ENCODE results near the gene TAGAP.
A peak's percentile ranks its signal among the peaks of the same experiment; 100 is the strongest.

The TAGAP gene

DNA sequence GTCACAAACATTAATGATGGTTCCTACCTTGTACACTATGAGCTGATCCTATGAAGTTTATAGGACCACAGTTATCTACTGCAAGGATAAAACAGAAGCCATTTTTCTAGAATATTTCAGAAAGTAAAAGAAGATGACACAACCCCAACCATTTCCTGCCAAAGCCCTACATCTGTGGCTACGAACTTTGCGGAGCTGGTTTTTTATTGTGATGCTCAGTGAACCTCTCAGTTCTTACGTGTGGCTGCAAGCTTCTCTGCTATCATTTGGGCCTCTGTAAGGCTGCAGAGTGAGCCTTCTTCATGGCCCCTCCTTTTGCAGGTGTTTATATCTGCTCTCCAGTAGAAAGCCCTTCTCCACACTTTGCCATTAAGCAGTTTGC lies 17.8 kb upstream of the TAGAP start:
- H3K4me3 ChIP-seq (ENCODE audit: low read length in 2 of 2): peak overlapping the region in 1 of 2 donors; percentile 5
- no peaks in the 10 kb centered on the region for H3K36me3 ChIP-seq (ENCODE audit: control insufficient read depth in 2 of 2, insufficient read depth in 2 of 2, low read length in 2 of 2)
- peak overlapping the region; percentile 23 to 77 for H3K27ac ChIP-seq (ENCODE audit: low read depth in 2 of 2, low read length in 2 of 2)
- no peaks in the 10 kb centered on the region for H3K9me3 ChIP-seq (ENCODE audit: control insufficient read depth in 2 of 2, low read length in 2 of 2)
- H3K9ac ChIP-seq (ENCODE audit: low read depth in 1 of 2, low read length in 2 of 2): peak overlapping the region in 1 of 2 donors; percentile 19
- peaks cover 0 to 3% of the 10 kb centered on the region in 2 donors for H3K27me3 ChIP-seq (ENCODE audit: control insufficient read depth in 2 of 2, insufficient read depth in 2 of 2, low read length in 2 of 2)
- H3K4me1 ChIP-seq (ENCODE audit: control insufficient read depth in 2 of 2, insufficient read depth in 2 of 2, low read length in 2 of 2): peaks cover 0 to 8% of the 10 kb centered on the region in 2 donors

- Histone ChIP-seq H3K4me1 (ENCODE audit: control insufficient read depth in 2 of 2, insufficient read depth in 2 of 2, low read length in 2 of 2) (peaks cover 0 to 8% of the 10 kb centered on the region in 2 donors), H3K9ac (ENCODE audit: low read depth in 1 of 2, low read length in 2 of 2) (no peak overlapping the region), H3K4me3 (ENCODE audit: low read length in 2 of 2) (no peak overlapping the region), H3K36me3 (ENCODE audit: control insufficient read depth in 2 of 2, insufficient read depth in 2 of 2, low read length in 2 of 2) (no peaks in the 10 kb centered on the region), H3K27ac (ENCODE audit: low read depth in 2 of 2, low read length in 2 of 2) (peak overlapping the region; percentile 67 to 77), H3K27me3 (ENCODE audit: control insufficient read depth in 2 of 2, insufficient read depth in 2 of 2, low read length in 2 of 2) (peaks cover 0 to 3% of the 10 kb centered on the region in 2 donors), H3K9me3 (ENCODE audit: control insufficient read depth in 2 of 2, low read length in 2 of 2) (no peaks in the 10 kb centered on the region)
Observed at GRCh38 chr6:159061805-159062563, 17.2 kb upstream of the TAGAP start.

GRCh38 chr6:159061146-159061545 lies 16.4 kb upstream of the TAGAP start:
- Histone ChIP-seq H3K9ac (ENCODE audit: low read depth in 1 of 2, low read length in 2 of 2) (no peak overlapping the region), H3K36me3 (ENCODE audit: control insufficient read depth in 2 of 2, insufficient read depth in 2 of 2, low read length in 2 of 2) (no peaks in the 10 kb centered on the region), H3K27ac (ENCODE audit: low read depth in 2 of 2, low read length in 2 of 2) (peak overlapping the region in 1 of 2 donors; percentile 77), H3K27me3 (ENCODE audit: control insufficient read depth in 2 of 2, insufficient read depth in 2 of 2, low read length in 2 of 2) (peaks cover 0 to 3% of the 10 kb centered on the region in 2 donors), H3K4me3 (ENCODE audit: low read length in 2 of 2) (no peak overlapping the region), H3K4me1 (ENCODE audit: control insufficient read depth in 2 of 2, insufficient read depth in 2 of 2, low read length in 2 of 2) (peaks cover 0 to 8% of the 10 kb centered on the region in 2 donors), H3K9me3 (ENCODE audit: control insufficient read depth in 2 of 2, low read length in 2 of 2) (no peaks in the 10 kb centered on the region)

DNA sequence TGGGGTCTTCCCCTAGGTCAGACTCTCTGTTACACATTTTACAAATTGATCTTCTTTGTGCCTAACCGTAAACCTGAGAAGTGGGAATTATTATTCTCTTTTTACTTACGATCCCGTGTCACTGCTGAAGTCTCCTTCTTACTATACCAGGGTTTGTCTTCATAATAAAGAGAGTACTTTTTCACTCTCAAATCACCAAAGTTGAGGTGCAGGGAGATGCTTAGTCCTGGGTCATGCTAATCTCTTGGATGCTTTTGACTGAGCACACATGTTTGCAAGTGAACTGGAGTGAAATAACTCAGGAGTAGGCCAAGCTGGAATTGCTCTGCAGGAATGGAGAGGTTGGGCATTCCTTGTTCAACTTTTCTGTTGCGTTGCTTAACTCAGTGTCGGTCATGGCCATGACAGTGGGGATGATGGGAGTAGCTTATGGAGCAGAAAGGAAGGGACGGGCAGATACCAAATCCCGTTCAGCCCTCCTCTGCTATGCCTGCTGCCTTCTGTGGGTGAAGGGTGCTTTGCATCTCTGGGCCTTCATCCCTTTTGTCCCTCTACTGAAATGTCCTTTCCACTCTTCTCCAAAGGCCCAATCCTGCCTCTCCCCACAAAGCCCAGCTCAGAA lies 15.2 kb upstream of the TAGAP start:
- Histone ChIP-seq H3K4me1 (ENCODE audit: control insufficient read depth in 2 of 2, insufficient read depth in 2 of 2, low read length in 2 of 2) (peaks cover 0 to 10% of the 10 kb centered on the region in 2 donors), H3K27ac (ENCODE audit: low read depth in 2 of 2, low read length in 2 of 2) (no peak overlapping the region), H3K27me3 (ENCODE audit: control insufficient read depth in 2 of 2, insufficient read depth in 2 of 2, low read length in 2 of 2) (peaks cover 2 to 3% of the 10 kb centered on the region in 2 donors), H3K4me3 (ENCODE audit: low read length in 2 of 2) (no peak overlapping the region), H3K36me3 (ENCODE audit: control insufficient read depth in 2 of 2, insufficient read depth in 2 of 2, low read length in 2 of 2) (no peaks in the 10 kb centered on the region), H3K9ac (ENCODE audit: low read depth in 1 of 2, low read length in 2 of 2) (no peak overlapping the region), H3K9me3 (ENCODE audit: control insufficient read depth in 2 of 2, low read length in 2 of 2) (no peaks in the 10 kb centered on the region)

DNA sequence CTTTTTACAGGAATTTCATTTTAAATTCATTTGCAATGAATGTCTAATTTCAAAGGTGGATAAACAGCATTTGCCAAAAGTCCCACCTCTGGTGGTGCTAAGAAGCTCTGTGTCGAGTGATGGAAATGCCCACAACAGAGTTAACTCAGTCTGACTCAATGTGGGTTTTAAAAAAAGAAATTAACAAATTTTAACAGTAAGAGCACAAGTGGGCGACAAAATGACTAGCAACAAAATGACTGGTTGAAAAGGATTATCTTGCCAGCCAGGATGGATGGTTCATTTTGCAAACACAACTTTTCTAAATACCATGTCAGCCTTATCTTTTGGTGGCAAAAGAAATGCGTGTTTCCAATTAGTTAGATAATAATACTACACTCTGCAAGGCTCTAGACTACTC lies 14.3 kb upstream of the TAGAP start:
- peaks cover 2 to 3% of the 10 kb centered on the region in 2 donors for H3K27me3 ChIP-seq (ENCODE audit: control insufficient read depth in 2 of 2, insufficient read depth in 2 of 2, low read length in 2 of 2)
- H3K4me1 ChIP-seq (ENCODE audit: control insufficient read depth in 2 of 2, insufficient read depth in 2 of 2, low read length in 2 of 2): peaks cover 0 to 10% of the 10 kb centered on the region in 2 donors
- H3K4me3 ChIP-seq (ENCODE audit: low read length in 2 of 2): no peak overlapping the region
- H3K27ac ChIP-seq (ENCODE audit: low read depth in 2 of 2, low read length in 2 of 2): no peak overlapping the region
- no peak overlapping the region for H3K9ac ChIP-seq (ENCODE audit: low read depth in 1 of 2, low read length in 2 of 2)
- no peaks in the 10 kb centered on the region for H3K36me3 ChIP-seq (ENCODE audit: control insufficient read depth in 2 of 2, insufficient read depth in 2 of 2, low read length in 2 of 2)
- no peaks in the 10 kb centered on the region for H3K9me3 ChIP-seq (ENCODE audit: control insufficient read depth in 2 of 2, low read length in 2 of 2)

- no peak overlapping the region for H3K4me3 ChIP-seq (ENCODE audit: low read length in 2 of 2)
- peaks cover 0 to 2% of the 10 kb centered on the region in 2 donors for H3K27me3 ChIP-seq (ENCODE audit: control insufficient read depth in 2 of 2, insufficient read depth in 2 of 2, low read length in 2 of 2)
- H3K9ac ChIP-seq (ENCODE audit: low read depth in 1 of 2, low read length in 2 of 2): no peak overlapping the region
- H3K36me3 ChIP-seq (ENCODE audit: control insufficient read depth in 2 of 2, insufficient read depth in 2 of 2, low read length in 2 of 2): no peaks in the 10 kb centered on the region
- H3K4me1 ChIP-seq (ENCODE audit: control insufficient read depth in 2 of 2, insufficient read depth in 2 of 2, low read length in 2 of 2): peaks cover 0 to 4% of the 10 kb centered on the region in 2 donors
- no peak overlapping the region for H3K27ac ChIP-seq (ENCODE audit: low read depth in 2 of 2, low read length in 2 of 2)
- no peaks in the 10 kb centered on the region for H3K9me3 ChIP-seq (ENCODE audit: control insufficient read depth in 2 of 2, low read length in 2 of 2)
Observed at GRCh38 chr6:159056899-159057298, 12.1 kb upstream of the TAGAP start.

DNA sequence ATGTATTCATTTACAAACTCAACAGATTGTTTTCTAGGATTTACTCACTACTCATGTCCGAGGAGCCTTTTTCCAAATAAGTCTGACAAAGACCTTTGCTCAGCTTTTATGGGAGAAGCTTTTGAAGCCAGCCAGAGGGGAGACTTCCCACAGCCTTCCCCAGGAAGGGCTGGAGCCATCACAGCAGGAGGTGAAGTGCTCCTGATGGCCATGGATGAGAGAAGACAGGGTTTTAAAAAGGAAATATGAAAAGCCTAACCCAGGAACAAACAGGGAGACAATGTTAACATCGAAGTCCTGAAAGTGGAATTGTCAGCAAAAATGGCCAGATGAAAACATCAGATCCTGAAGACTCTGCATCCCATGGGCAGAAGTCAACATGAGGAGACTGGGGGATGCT lies 11.6 kb upstream of the TAGAP start:
- no peaks in the 10 kb centered on the region for H3K36me3 ChIP-seq (ENCODE audit: control insufficient read depth in 2 of 2, insufficient read depth in 2 of 2, low read length in 2 of 2)
- H3K9me3 ChIP-seq (ENCODE audit: control insufficient read depth in 2 of 2, low read length in 2 of 2): no peaks in the 10 kb centered on the region
- H3K9ac ChIP-seq (ENCODE audit: low read depth in 1 of 2, low read length in 2 of 2): no peak overlapping the region
- H3K27me3 ChIP-seq (ENCODE audit: control insufficient read depth in 2 of 2, insufficient read depth in 2 of 2, low read length in 2 of 2): peaks cover 0 to 3% of the 10 kb centered on the region in 2 donors
- H3K27ac ChIP-seq (ENCODE audit: low read depth in 2 of 2, low read length in 2 of 2): no peak overlapping the region
- H3K4me3 ChIP-seq (ENCODE audit: low read length in 2 of 2): no peak overlapping the region
- peaks cover 0 to 4% of the 10 kb centered on the region in 2 donors for H3K4me1 ChIP-seq (ENCODE audit: control insufficient read depth in 2 of 2, insufficient read depth in 2 of 2, low read length in 2 of 2)

- Histone ChIP-seq H3K4me1 (ENCODE audit: control insufficient read depth in 2 of 2, insufficient read depth in 2 of 2, low read length in 2 of 2) (peaks cover 0 to 4% of the 10 kb centered on the region in 2 donors), H3K9me3 (ENCODE audit: control insufficient read depth in 2 of 2, low read length in 2 of 2) (no peaks in the 10 kb centered on the region), H3K9ac (ENCODE audit: low read depth in 1 of 2, low read length in 2 of 2) (no peak overlapping the region), H3K27ac (ENCODE audit: low read depth in 2 of 2, low read length in 2 of 2) (peak overlapping the region in 1 of 2 donors; percentile 39), H3K36me3 (ENCODE audit: control insufficient read depth in 2 of 2, insufficient read depth in 2 of 2, low read length in 2 of 2) (no peaks in the 10 kb centered on the region), H3K4me3 (ENCODE audit: low read length in 2 of 2) (no peak overlapping the region), H3K27me3 (ENCODE audit: control insufficient read depth in 2 of 2, insufficient read depth in 2 of 2, low read length in 2 of 2) (peaks cover 0 to 3% of the 10 kb centered on the region in 2 donors)
Observed at GRCh38 chr6:159056003-159056402, 11.2 kb upstream of the TAGAP start.

- Histone ChIP-seq H3K27ac (ENCODE audit: low read depth in 2 of 2, low read length in 2 of 2) (no peak overlapping the region), H3K27me3 (ENCODE audit: control insufficient read depth in 2 of 2, insufficient read depth in 2 of 2, low read length in 2 of 2) (peaks cover 0 to 3% of the 10 kb centered on the region in 2 donors), H3K36me3 (ENCODE audit: control insufficient read depth in 2 of 2, insufficient read depth in 2 of 2, low read length in 2 of 2) (no peaks in the 10 kb centered on the region), H3K4me3 (ENCODE audit: low read length in 2 of 2) (no peak overlapping the region), H3K9me3 (ENCODE audit: control insufficient read depth in 2 of 2, low read length in 2 of 2) (no peaks in the 10 kb centered on the region), H3K4me1 (ENCODE audit: control insufficient read depth in 2 of 2, insufficient read depth in 2 of 2, low read length in 2 of 2) (peaks cover 0 to 4% of the 10 kb centered on the region in 2 donors), H3K9ac (ENCODE audit: low read depth in 1 of 2, low read length in 2 of 2) (no peak overlapping the region)
Observed at GRCh38 chr6:159053781-159054398, 9.1 kb upstream of the TAGAP start.

DNA sequence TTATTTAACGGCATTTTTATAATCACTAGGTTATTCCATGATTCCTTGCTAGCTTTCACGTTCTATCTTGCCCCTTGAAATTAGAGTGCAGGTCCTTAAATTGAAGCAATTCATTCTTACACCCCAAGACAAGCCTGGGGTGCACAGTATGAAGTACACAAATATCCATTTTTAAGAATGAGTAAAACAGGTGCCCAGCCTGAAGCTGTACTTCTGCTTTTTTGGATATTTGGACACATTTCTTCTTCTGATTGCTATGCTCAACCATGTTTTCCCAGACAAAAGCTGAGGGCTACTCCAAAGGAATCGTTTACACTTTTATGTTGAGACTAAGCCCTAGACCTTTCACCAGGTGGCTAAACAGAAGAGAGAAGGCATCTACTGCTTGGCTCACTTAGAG lies 7.9 kb upstream of the TAGAP start:
- Histone ChIP-seq H3K36me3 (ENCODE audit: control insufficient read depth in 2 of 2, insufficient read depth in 2 of 2, low read length in 2 of 2) (no peaks in the 10 kb centered on the region), H3K9ac (ENCODE audit: low read depth in 1 of 2, low read length in 2 of 2) (no peak overlapping the region), H3K9me3 (ENCODE audit: control insufficient read depth in 2 of 2, low read length in 2 of 2) (no peaks in the 10 kb centered on the region), H3K27me3 (ENCODE audit: control insufficient read depth in 2 of 2, insufficient read depth in 2 of 2, low read length in 2 of 2) (peaks cover 0 to 3% of the 10 kb centered on the region in 2 donors), H3K27ac (ENCODE audit: low read depth in 2 of 2, low read length in 2 of 2) (no peak overlapping the region), H3K4me3 (ENCODE audit: low read length in 2 of 2) (no peak overlapping the region), H3K4me1 (ENCODE audit: control insufficient read depth in 2 of 2, insufficient read depth in 2 of 2, low read length in 2 of 2) (peaks cover 0 to 4% of the 10 kb centered on the region in 2 donors)

All from mucosa of rectum (tissue), 2 donors.